Liver (tissue), 9 donors: Measurements from ENCODE around the gene DIP2C. TPM values are rescaled to one million over a fixed set of nuclear protein-coding genes. Genes with fewer than 3 reads are reported as not detected.

ENCODE experiments used
- DNase-seq: peaks from one replicate; pipeline ENCODE4 v3.0.0-alpha.2; 2017; ENCODE audit warnings: low spot score
- H3K27ac ChIP-seq, 2 donors: one replicate each; pipeline ENCODE4 v1.7.0; 2013; ENCODE audit warnings: inconsistent platforms in 2 of 2, low read length in 2 of 2, control low read depth in 1 of 2, low read depth in 1 of 2, mild to moderate bottlenecking in 1 of 2
- H3K27me3 ChIP-seq, 4 donors: one replicate each; pipeline versions ENCODE4 v1.6.1 to v1.7.0; 2013; ENCODE audit warnings: low read length in 3 of 4, inconsistent platforms in 1 of 4, mild to moderate bottlenecking in 1 of 4, moderate library complexity in 1 of 4; ENCODE audit not compliant: control insufficient read depth in 4 of 4, insufficient read depth in 4 of 4
- H3K36me3 ChIP-seq, 4 donors: one replicate each; pipeline versions ENCODE4 v1.6.1 to v1.7.0; 2013; ENCODE audit warnings: low read length in 3 of 4, mild to moderate bottlenecking in 3 of 4, low read depth in 1 of 4, moderate library complexity in 1 of 4; ENCODE audit not compliant: control insufficient read depth in 4 of 4, insufficient read depth in 3 of 4
- H3K4me1 ChIP-seq, 4 donors: one replicate each; pipeline versions ENCODE4 v1.6.1 to v1.7.0; 2013; ENCODE audit warnings: low read length in 3 of 4, mild to moderate bottlenecking in 3 of 4, moderate library complexity in 1 of 4; ENCODE audit not compliant: control insufficient read depth in 4 of 4, insufficient read depth in 4 of 4
- H3K4me3 ChIP-seq, 3 donors: one replicate each; pipeline versions ENCODE4 v1.6.1 to v1.7.0; 2013; ENCODE audit warnings: low read length in 3 of 3, control low read depth in 1 of 3, low read depth in 1 of 3, mild to moderate bottlenecking in 1 of 3
- H3K9ac ChIP-seq, 2 donors: one replicate each; pipeline ENCODE4 v1.7.0; 2013; ENCODE audit warnings: low read length in 2 of 2, mild to moderate bottlenecking in 2 of 2, moderate library complexity in 2 of 2, control low read depth in 1 of 2, low read depth in 1 of 2
- H3K9me3 ChIP-seq, 4 donors: one replicate each; pipeline versions ENCODE4 v1.6.1 to v1.7.0; 2013; ENCODE audit warnings: low read length in 3 of 4; ENCODE audit not compliant: control insufficient read depth in 4 of 4
- ATF3 ChIP-seq: IDR thresholded peaks from 2 replicates; pipeline ENCODE4 v1.6.1; 2016; ENCODE audit warnings: antibody characterized with exemption
- CTCF ChIP-seq: fragments of 150-350 bp; IDR thresholded peaks from 2 replicates; pipeline ENCODE4 v1.5.1; 2017; ENCODE audit warnings: improper control_type of control experiment, low read depth, low read length; ENCODE audit not compliant: missing input control
- EGR1 ChIP-seq, 2 donors: IDR thresholded peaks; 2 replicates each; pipeline ENCODE4 v1.6.1; 2016 to 2018; ENCODE audit warnings: antibody characterized with exemption in 2 of 2, low read depth in 2 of 2
- FOXA1 ChIP-seq: IDR thresholded peaks from 2 replicates; pipeline ENCODE4 v1.6.1; 2016; ENCODE audit warnings: antibody characterized with exemption
- FOXA2 ChIP-seq: IDR thresholded peaks from 2 replicates; pipeline ENCODE4 v1.6.1; 2016; ENCODE audit warnings: antibody characterized with exemption
- GABPA ChIP-seq, 2 donors: IDR thresholded peaks in 1 of 2; conservative IDR thresholded peaks in 1 of 2; 2 replicates each; pipeline ENCODE4 v1.6.1; 2016; ENCODE audit warnings: antibody characterized with exemption in 2 of 2, mild to moderate bottlenecking in 1 of 2, moderate library complexity in 1 of 2
- HNF4A ChIP-seq, 2 donors: conservative IDR thresholded peaks; 2 replicates each; pipeline ENCODE4 v1.6.1; 2016; ENCODE audit warnings: antibody characterized with exemption in 2 of 2, mild to moderate bottlenecking in 2 of 2
- HNF4G ChIP-seq: IDR thresholded peaks from 2 replicates; pipeline ENCODE4 v1.6.1; 2016; ENCODE audit warnings: antibody characterized with exemption
- JUND ChIP-seq, 2 donors: IDR thresholded peaks; 2 replicates each; pipeline ENCODE4 v1.6.1; 2016; ENCODE audit warnings: antibody characterized with exemption in 2 of 2
- NR2F2 ChIP-seq: IDR thresholded peaks from 2 replicates; pipeline ENCODE4 v1.6.1; 2016; ENCODE audit warnings: antibody characterized with exemption
- RAD21 ChIP-seq, 2 donors: IDR thresholded peaks; 2 replicates each; pipeline ENCODE4 v1.6.1; 2016; ENCODE audit warnings: antibody characterized with exemption in 2 of 2, mild to moderate bottlenecking in 2 of 2
- RXRA ChIP-seq, 2 donors: IDR thresholded peaks; 2 replicates each; pipeline ENCODE4 v1.6.1; 2017 to 2018; ENCODE audit warnings: antibody characterized with exemption in 2 of 2, mild to moderate bottlenecking in 1 of 2
- SP1 ChIP-seq: IDR thresholded peaks from 2 replicates; pipeline ENCODE4 v1.6.1; 2018; ENCODE audit warnings: antibody characterized with exemption, mild to moderate bottlenecking
- TAF1 ChIP-seq: conservative IDR thresholded peaks from 2 replicates; pipeline ENCODE4 v1.6.1; 2016; ENCODE audit warnings: antibody characterized with exemption, mild to moderate bottlenecking
- YY1 ChIP-seq: IDR thresholded peaks from 2 replicates; pipeline ENCODE4 v1.6.1; 2016; ENCODE audit warnings: antibody characterized with exemption, mild to moderate bottlenecking
- WGBS: extraction: QIAGEN DNeasy Blood & Tissue Kit; methylation state at CpG from one replicate; pipeline ENCODE4 v1.1.7; 2013; 5-methylcytosine and 5-hydroxymethylcytosine counted together
- polyA plus RNA-seq, 2 donors: library from polyadenylated mRNA; stranded (reverse) in 1 of 2; unstranded in 1 of 2; fragments of 200-250 nt in 1 of 2; fragments of >200 nt in 1 of 2; fragmentation: Nextera tagmentation in 1 of 2; extraction: Ambion mirVana in 1 of 2; gene quantifications; one replicate each; pipeline versions ENCODE4 v1.2.1 to v1.2.3, GENCODE V29; 2013 to 2015
- total RNA-seq, 2 donors: library from RNA; depleted of rRNA; stranded (reverse); fragments of >200 nt; gene quantifications; one replicate each; pipeline ENCODE4 v1.2.3, GENCODE V29; 2014
- TF ChIP-seq, protein P1 (sequence below): IDR thresholded peaks from 2 replicates; pipeline ENCODE4 v1.6.1; 2016; ENCODE audit warnings: antibody characterized with exemption, mild to moderate bottlenecking
- TF ChIP-seq, protein P2 (sequence below): IDR thresholded peaks from 2 replicates; pipeline ENCODE4 v1.6.1; 2016; ENCODE audit warnings: antibody characterized with exemption
- TF ChIP-seq, protein P3 (sequence below): IDR thresholded peaks from 2 replicates; pipeline ENCODE4 v1.6.1; 2016; ENCODE audit warnings: antibody characterized with exemption
- donor health status: healthy.
- donor health status: healthy.
- donor health status: healthy.
- donor health status: healthy.
- donor health status: healthy.

DIP2C gene
- total and polyA plus RNA-seq, 4 donors: 4.2 to 12.2 (median 5.7) TPM

GRCh38 chr10:644076-644942 lies 45.2 kb downstream of the DIP2C start:
- DNase-seq: no peak

More at GRCh38 chr10:644076-644942, 45.2 kb downstream of the DIP2C start:
- Histone ChIP-seq H3K9me3 (peaks cover 0 to 8% (median 3%) of the 10 kb centered on the region in 4 donors), H3K27ac (no peak overlapping the region), H3K27me3 (no peaks in the 10 kb centered on the region), H3K4me3 (no peak overlapping the region), H3K9ac (no peak overlapping the region), H3K4me1 (no peaks in the 10 kb centered on the region), H3K36me3 (no peaks in the 10 kb centered on the region)
- 91% methylated on average over 23 of the region's 23 CpGs for WGBS
- no peak for TF ChIP-seq JUND (IDR thresholded peaks at IDR 0.05)
- TF ChIP-seq RAD21 (IDR thresholded peaks at IDR 0.05): no peak
- TF ChIP-seq FOXA2: no peak
- no peak for TF ChIP-seq YY1
- TF ChIP-seq, protein P1, sequence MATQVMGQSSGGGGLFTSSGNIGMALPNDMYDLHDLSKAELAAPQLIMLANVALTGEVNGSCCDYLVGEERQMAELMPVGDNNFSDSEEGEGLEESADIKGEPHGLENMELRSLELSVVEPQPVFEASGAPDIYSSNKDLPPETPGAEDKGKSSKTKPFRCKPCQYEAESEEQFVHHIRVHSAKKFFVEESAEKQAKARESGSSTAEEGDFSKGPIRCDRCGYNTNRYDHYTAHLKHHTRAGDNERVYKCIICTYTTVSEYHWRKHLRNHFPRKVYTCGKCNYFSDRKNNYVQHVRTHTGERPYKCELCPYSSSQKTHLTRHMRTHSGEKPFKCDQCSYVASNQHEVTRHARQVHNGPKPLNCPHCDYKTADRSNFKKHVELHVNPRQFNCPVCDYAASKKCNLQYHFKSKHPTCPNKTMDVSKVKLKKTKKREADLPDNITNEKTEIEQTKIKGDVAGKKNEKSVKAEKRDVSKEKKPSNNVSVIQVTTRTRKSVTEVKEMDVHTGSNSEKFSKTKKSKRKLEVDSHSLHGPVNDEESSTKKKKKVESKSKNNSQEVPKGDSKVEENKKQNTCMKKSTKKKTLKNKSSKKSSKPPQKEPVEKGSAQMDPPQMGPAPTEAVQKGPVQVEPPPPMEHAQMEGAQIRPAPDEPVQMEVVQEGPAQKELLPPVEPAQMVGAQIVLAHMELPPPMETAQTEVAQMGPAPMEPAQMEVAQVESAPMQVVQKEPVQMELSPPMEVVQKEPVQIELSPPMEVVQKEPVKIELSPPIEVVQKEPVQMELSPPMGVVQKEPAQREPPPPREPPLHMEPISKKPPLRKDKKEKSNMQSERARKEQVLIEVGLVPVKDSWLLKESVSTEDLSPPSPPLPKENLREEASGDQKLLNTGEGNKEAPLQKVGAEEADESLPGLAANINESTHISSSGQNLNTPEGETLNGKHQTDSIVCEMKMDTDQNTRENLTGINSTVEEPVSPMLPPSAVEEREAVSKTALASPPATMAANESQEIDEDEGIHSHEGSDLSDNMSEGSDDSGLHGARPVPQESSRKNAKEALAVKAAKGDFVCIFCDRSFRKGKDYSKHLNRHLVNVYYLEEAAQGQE: no peak
- no peak for TF ChIP-seq EGR1 (IDR thresholded peaks at IDR 0.05; ENCODE audit: low read depth in 2 of 2)
- no peak for TF ChIP-seq HNF4G
- no peak for TF ChIP-seq NR2F2
- TF ChIP-seq GABPA (IDR thresholded peaks at IDR 0.05 in 1 of 2, conservative IDR thresholded peaks at IDR 0.05 in 1 of 2): no peak
- TF ChIP-seq, protein P2, sequence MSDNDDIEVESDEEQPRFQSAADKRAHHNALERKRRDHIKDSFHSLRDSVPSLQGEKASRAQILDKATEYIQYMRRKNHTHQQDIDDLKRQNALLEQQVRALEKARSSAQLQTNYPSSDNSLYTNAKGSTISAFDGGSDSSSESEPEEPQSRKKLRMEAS: no peak
- TF ChIP-seq FOXA1: no peak
- TF ChIP-seq, protein P3, sequence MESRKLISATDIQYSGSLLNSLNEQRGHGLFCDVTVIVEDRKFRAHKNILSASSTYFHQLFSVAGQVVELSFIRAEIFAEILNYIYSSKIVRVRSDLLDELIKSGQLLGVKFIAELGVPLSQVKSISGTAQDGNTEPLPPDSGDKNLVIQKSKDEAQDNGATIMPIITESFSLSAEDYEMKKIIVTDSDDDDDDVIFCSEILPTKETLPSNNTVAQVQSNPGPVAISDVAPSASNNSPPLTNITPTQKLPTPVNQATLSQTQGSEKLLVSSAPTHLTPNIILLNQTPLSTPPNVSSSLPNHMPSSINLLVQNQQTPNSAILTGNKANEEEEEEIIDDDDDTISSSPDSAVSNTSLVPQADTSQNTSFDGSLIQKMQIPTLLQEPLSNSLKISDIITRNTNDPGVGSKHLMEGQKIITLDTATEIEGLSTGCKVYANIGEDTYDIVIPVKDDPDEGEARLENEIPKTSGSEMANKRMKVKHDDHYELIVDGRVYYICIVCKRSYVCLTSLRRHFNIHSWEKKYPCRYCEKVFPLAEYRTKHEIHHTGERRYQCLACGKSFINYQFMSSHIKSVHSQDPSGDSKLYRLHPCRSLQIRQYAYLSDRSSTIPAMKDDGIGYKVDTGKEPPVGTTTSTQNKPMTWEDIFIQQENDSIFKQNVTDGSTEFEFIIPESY: no peak
- no peak for TF ChIP-seq HNF4A (conservative IDR thresholded peaks at IDR 0.05)
- no peak for TF ChIP-seq SP1
- TF ChIP-seq ATF3: no peak
- TF ChIP-seq CTCF: no peak
- TF ChIP-seq TAF1: no peak
- no peak for TF ChIP-seq RXRA (IDR thresholded peaks at IDR 0.05)
